Naive thymus-derived CD4-positive, alpha-beta T cell (primary cell): Measurements from ENCODE around the gene TP53BP2. TPM values are rescaled to one million over a fixed set of nuclear protein-coding genes. Genes with fewer than 3 reads are reported as not detected.

ENCODE experiments used
- ATAC-seq: fragments of 150-1000 bp; cut with Tn5 transposase; 2 replicates; pipeline ENCODE4 v1.10.0; 2021; ENCODE audit warnings: mild to moderate bottlenecking, moderate library complexity
- CTCF ChIA-PET: fragments of 350-600 bp; sonication (Branson Sonifier 250); formaldehyde crosslinking; loops from one replicate; lab custom pipeline; 2021; ENCODE audit warnings: antibody characterized with exemption; lab: Charles Lee
- POLR2A ChIA-PET: fragments of 350-600 bp; sonication (Branson Sonifier 250); formaldehyde crosslinking; loops from one replicate; lab custom pipeline; 2021; ENCODE audit warnings: antibody characterized with exemption, inconsistent platforms; lab: Charles Lee
- DNase-seq, 9 donors: peaks; one replicate each; pipeline versions ENCODE4 v3.0.0 to v3.0.0-alpha.2; 2020 to 2022; ENCODE audit warnings: mixed read lengths in 1 of 9
- H3K27ac ChIP-seq: one replicate; pipeline ENCODE4 v1.7.0; 2013; ENCODE audit warnings: mild to moderate bottlenecking, low read depth, low read length, moderate library complexity
- H3K27me3 ChIP-seq, 2 donors: one replicate each; pipeline ENCODE4 v1.7.0; 2013; ENCODE audit warnings: low read length in 2 of 2, mild to moderate bottlenecking in 2 of 2, moderate library complexity in 2 of 2; ENCODE audit not compliant: control insufficient read depth in 2 of 2, insufficient read depth in 2 of 2
- H3K36me3 ChIP-seq, 3 experiments: 1 replicate in 2 of 3; 2 replicates in 1 of 3; pipeline ENCODE4 v1.7.0; 2013; ENCODE audit warnings: low read length in 3 of 3, mild to moderate bottlenecking in 3 of 3, moderate library complexity in 1 of 3; ENCODE audit not compliant: insufficient read depth in 3 of 3, control insufficient read depth in 2 of 3
- H3K4me1 ChIP-seq, 2 donors: one replicate each; pipeline ENCODE4 v1.7.0; 2013; ENCODE audit warnings: low read length in 2 of 2, mild to moderate bottlenecking in 2 of 2, moderate library complexity in 1 of 2; ENCODE audit not compliant: control insufficient read depth in 2 of 2, insufficient read depth in 2 of 2
- H3K4me3 ChIP-seq: 2 replicates; pipeline ENCODE4 v1.7.0; 2013; ENCODE audit warnings: mild to moderate bottlenecking, low read length
- H3K9me3 ChIP-seq, 3 experiments: 1 replicate in 2 of 3; 2 replicates in 1 of 3; pipeline ENCODE4 v1.7.0; 2013; ENCODE audit warnings: low read length in 3 of 3; ENCODE audit not compliant: control insufficient read depth in 2 of 3
- H3K27ac Mint-ChIP-seq, 9 donors: one replicate each; pipeline ENCODE4 v1.8.0; 2020 to 2022; ENCODE audit warnings: mixed read lengths in 9 of 9, mild to moderate bottlenecking in 8 of 9, moderate library complexity in 5 of 9, inconsistent platforms in 2 of 9
- H3K27me3 Mint-ChIP-seq, 5 donors: one replicate each; pipeline ENCODE4 v1.8.0; 2021 to 2022; ENCODE audit warnings: mixed read lengths in 5 of 5, mild to moderate bottlenecking in 1 of 5
- H3K36me3 Mint-ChIP-seq, 5 donors: one replicate each; pipeline ENCODE4 v1.8.0; 2020 to 2022; ENCODE audit warnings: mixed read lengths in 5 of 5, mild to moderate bottlenecking in 3 of 5, inconsistent platforms in 1 of 5
- H3K4me1 Mint-ChIP-seq, 7 donors: one replicate each; pipeline ENCODE4 v1.8.0; 2020 to 2022; ENCODE audit warnings: mixed read lengths in 7 of 7, mild to moderate bottlenecking in 3 of 7, inconsistent platforms in 1 of 7
- H3K4me3 Mint-ChIP-seq, 10 donors: one replicate each; pipeline ENCODE4 v1.8.0; 2020 to 2022; ENCODE audit warnings: mild to moderate bottlenecking in 10 of 10, mixed read lengths in 10 of 10, moderate library complexity in 6 of 10, inconsistent platforms in 2 of 10
- H3K9me3 Mint-ChIP-seq, 11 donors: one replicate each; pipeline ENCODE4 v1.8.0; 2020 to 2022; ENCODE audit warnings: mixed read lengths in 11 of 11, mild to moderate bottlenecking in 4 of 11, inconsistent platforms in 1 of 11, moderate library complexity in 1 of 11
- intact Hi-C, 2 donors: fragments of 100-400 bp; cut with micrococcal nuclease; formaldehyde crosslinking; loops; one replicate each; pipeline ENCODE4 v1.15.1; 2023
- polyA plus RNA-seq, 2 donors: library from polyadenylated mRNA; unstranded; fragments of 300-500 nt; fragmentation: Illumina TruSeq; gene quantifications; one replicate each; pipeline ENCODE4 v1.2.3, GENCODE V29; 2021
- total RNA-seq, 6 experiments: library from RNA in 5 of 6; stranded (reverse) in 5 of 6; gene quantifications; 1 replicate in 5 of 6; 2 replicates in 1 of 6; pipeline ENCODE4 v1.2.3 and lab custom pipeline; 2021 to 2026

TP53BP2 gene
- total and polyA plus RNA-seq, 7 experiments from 2014 or later = 8.4 to 120 (median 44.2) TPM

DNA sequence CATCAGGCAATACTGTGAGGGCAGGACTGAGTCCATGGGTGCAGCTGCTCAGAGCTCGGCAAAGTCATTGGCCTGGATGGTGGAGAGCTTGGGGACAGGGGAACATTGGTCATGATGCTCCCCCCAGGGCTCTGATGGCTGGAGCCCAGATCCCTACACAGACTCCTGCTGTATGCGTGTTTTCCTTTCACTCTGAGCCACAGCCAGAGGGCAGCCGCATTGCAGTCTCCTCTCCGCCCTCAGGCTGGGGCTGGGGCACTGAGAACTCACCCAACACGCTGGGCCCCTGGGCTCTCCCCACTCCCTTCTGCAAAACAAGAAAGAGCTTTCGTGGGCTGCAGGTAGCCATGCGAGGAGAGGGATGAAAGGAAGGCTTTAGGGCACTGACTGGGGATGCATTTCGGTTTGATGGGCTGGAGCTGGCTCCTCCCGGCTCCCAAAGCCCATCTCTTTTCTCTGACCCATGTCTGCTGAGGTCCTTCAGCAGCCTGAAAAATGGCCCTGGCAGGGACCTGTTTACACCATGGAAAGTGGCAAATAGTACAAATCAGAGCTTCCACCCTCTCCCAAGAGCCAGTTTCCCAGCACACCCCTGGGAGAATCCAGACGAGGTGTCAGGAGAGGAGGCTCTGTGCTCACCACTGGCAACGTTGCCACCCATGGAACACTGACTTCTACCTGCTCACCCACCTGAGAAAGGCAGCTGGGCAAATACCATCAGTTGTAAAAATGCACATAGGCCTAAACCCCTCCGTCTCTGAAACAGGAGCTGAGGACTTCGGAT lies 89.6 kb downstream of the TP53BP2 start:
- H3K27ac Mint-ChIP-seq = peak overlapping the region in 1 of 9 donors; percentile 51
- intact Hi-C loops = no loop called here
- Histone ChIP-seq H3K27me3 (no peaks in the 10 kb centered on the region), H3K9me3 (no peaks in the 10 kb centered on the region), H3K36me3 (peaks cover 31 to 93% (median 41%) of the 10 kb centered on the region in 3 experiments), H3K4me3 (no peak overlapping the region), H3K4me1 (no peaks in the 10 kb centered on the region), H3K27ac (no peak overlapping the region)
- peaks cover 0 to 5% (median 0%) of the 10 kb centered on the region in 7 donors for H3K4me1 Mint-ChIP-seq
- ChIA-PET POLR2A (interaction anchor here (0.7 kb wide), 1 partner anchor 44 kb away, joined by 4 read pairs; no protein-coding TSS in a partner anchor), CTCF (interaction anchor here (0.7 to 1.1 kb wide), 2 partner anchors 51 to 57 kb away, joined by 3 to 6 read pairs; no protein-coding TSS in a partner anchor)
- H3K4me3 Mint-ChIP-seq = no peak overlapping the region
- DNase-seq (no peak), ATAC-seq (no peak)
- H3K36me3 Mint-ChIP-seq = peaks cover 8 to 74% (median 25%) of the 10 kb centered on the region in 5 donors
- H3K27me3 Mint-ChIP-seq = no peaks in the 10 kb centered on the region
- H3K9me3 Mint-ChIP-seq = no peaks in the 10 kb centered on the region

DNA sequence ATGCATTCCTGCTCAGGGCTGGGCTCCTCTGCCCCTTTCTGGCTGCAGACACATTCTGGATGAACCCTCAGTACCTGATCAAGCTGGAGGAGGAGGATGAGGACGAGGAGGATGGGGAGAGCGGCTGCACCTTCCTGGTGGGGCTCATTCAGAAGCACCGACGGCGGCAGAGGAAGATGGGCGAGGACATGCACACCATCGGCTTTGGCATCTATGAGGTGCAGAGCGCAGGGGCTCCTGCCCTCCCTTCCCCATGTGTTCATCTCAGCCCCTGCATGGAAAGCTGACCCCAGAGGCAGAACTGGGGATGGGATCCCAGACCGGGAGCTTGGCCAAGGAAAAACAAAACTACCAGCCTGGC lies 90.3 kb downstream of the TP53BP2 start:
- intact Hi-C loops = no loop called here
- ATAC-seq = no peak
- Histone ChIP-seq H3K27me3 (no peaks in the 10 kb centered on the region), H3K36me3 (peaks cover 38 to 93% (median 44%) of the 10 kb centered on the region in 3 experiments), H3K4me3 (no peak overlapping the region), H3K9me3 (no peaks in the 10 kb centered on the region), H3K27ac (no peak overlapping the region), H3K4me1 (no peaks in the 10 kb centered on the region)
- peaks cover 0 to 5% (median 0%) of the 10 kb centered on the region in 7 donors for H3K4me1 Mint-ChIP-seq
- H3K9me3 Mint-ChIP-seq = no peaks in the 10 kb centered on the region
- no peak for DNase-seq
- peaks cover 9 to 72% (median 27%) of the 10 kb centered on the region in 5 donors for H3K36me3 Mint-ChIP-seq
- no peak overlapping the region for H3K4me3 Mint-ChIP-seq
- ChIA-PET POLR2A (no interaction called here), CTCF (interaction anchor here (1.1 kb wide), 1 partner anchor 56 kb away, joined by 6 read pairs; no protein-coding TSS in a partner anchor)
- no peak overlapping the region for H3K27ac Mint-ChIP-seq
- no peaks in the 10 kb centered on the region for H3K27me3 Mint-ChIP-seq

DNA sequence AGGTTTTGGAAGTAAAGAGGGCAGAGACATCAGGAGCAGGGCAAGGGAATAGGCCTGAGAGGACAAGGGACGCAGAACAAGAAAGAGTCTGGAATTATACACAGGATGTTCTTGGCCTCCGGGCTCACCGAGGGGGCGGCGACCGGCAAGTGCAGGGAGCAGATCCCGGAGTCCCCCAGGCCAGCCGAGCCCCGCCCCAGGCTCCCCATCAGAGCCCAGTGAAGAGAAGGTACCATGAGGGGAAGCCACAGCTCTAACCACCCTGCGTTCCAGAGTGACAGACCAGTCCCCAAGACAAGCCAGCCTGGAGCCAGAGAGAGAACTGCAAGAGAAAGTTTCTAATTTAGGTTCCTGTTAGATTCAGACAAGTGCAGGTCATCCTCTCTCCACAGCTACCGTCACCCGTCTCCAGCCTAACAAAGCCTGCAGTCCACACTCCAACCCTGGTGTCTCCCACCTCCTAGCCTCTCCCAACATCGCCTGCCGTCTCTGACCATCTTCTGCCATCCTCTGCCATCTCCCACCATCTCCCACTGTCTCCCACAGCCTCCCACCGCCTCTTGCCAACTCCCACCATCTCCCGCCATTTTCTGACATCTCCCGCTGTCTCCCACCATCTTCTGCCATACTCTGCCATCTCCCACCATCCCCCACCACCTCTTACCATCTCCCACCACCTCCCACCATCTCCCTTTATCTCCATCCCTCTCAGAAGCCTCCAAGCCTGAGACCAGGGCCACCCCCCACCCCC lies 90.9 kb downstream of the TP53BP2 start:
- Mint-ChIP-seq H3K4me3 (no peak overlapping the region), H3K4me1 (peaks cover 0 to 5% (median 0%) of the 10 kb centered on the region in 7 donors), H3K9me3 (no peaks in the 10 kb centered on the region), H3K27ac (peak overlapping the region in 1 of 9 donors; percentile 14), H3K27me3 (no peaks in the 10 kb centered on the region), H3K36me3 (peaks cover 15 to 72% (median 29%) of the 10 kb centered on the region in 5 donors)
- H3K27me3 ChIP-seq = no peaks in the 10 kb centered on the region
- H3K4me3 ChIP-seq = no peak overlapping the region
- H3K9me3 ChIP-seq = no peaks in the 10 kb centered on the region
- no peak for DNase-seq
- intact Hi-C loops = no loop called here
- ChIA-PET CTCF (no interaction called here), POLR2A (no interaction called here)
- no peaks in the 10 kb centered on the region for H3K4me1 ChIP-seq
- no peak overlapping the region for H3K27ac ChIP-seq
- ATAC-seq = no peak
- H3K36me3 ChIP-seq = peaks cover 34 to 88% (median 42%) of the 10 kb centered on the region in 3 experiments

DNA sequence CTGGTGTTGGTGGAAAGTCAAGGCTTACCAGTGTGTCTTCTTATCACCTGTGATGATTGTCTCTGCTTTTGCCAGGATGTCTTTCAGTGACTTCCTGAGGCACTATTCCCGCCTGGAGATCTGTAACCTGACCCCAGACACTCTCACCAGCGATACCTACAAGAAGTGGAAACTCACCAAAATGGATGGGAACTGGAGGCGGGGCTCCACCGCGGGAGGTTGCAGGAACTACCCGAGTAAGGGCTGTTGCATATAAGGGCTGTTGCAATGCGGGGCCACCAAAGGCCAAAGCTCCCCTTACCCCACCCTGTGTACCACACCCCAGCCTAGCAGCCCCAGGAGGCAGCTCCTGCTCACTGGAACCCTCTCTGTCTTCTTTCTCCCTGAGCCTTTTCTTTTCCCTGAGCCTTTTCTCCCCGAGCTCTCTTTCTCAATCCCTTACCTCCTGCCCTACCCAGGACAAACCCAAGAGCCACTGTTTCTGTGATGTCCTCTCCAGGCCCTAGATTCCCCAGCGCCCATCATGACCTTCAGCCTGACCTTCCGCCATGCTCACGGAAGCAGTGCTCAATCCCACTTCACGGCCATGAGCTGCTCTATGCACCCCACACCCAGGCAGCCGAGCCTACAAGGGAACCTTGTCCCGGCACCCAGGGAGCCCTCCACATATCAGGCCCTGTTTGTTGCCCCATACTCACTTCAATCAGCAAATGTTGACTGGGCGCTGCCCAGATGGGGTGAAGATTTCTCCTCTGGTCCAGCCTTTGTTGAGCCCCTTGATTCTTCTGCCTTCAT lies 92.8 kb downstream of the TP53BP2 start:
- H3K27me3 ChIP-seq = no peaks in the 10 kb centered on the region
- Mint-ChIP-seq H3K27me3 (no peaks in the 10 kb centered on the region), H3K4me3 (no peak overlapping the region), H3K9me3 (no peaks in the 10 kb centered on the region), H3K36me3 (peaks cover 15 to 59% (median 27%) of the 10 kb centered on the region in 5 donors), H3K27ac (peak overlapping the region in 2 of 9 donors; percentile 9 to 59), H3K4me1 (peaks cover 0 to 13% (median 5%) of the 10 kb centered on the region in 7 donors)
- ChIA-PET CTCF (interaction anchor here (1.5 to 4.9 kb wide), 3 partner anchors 35 to 54 kb away, joined by 4 to 38 read pairs (median 8); partner anchors contain the start of gene CAPN2), POLR2A (no interaction called here)
- H3K4me1 ChIP-seq = peaks cover 7 to 10% of the 10 kb centered on the region in 2 donors
- no peaks in the 10 kb centered on the region for H3K9me3 ChIP-seq
- peaks cover 33 to 73% (median 41%) of the 10 kb centered on the region in 3 experiments for H3K36me3 ChIP-seq
- no peak overlapping the region for H3K27ac ChIP-seq
- ATAC-seq = no peak
- no peak overlapping the region for H3K4me3 ChIP-seq
- intact Hi-C loops = no loop called here
- no peak for DNase-seq

DNA sequence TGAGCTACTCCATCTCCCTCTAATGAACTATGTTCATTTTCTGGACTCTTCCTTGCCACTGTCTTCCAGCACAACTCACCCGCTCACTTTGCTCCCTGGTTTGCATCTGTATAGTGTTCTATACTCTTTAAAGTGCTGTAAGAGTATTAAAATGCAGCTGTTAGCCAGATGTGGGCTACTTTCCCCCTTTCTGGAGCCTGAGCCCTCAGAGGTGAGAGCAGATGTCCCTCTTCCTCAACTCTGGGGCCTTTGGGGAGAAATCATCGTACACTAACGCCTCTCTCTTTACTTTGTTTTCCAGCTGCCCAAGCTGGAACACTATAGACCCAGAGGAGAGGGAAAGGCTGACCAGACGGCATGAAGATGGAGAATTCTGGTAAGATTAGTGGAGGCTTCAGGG lies 94.1 kb downstream of the TP53BP2 start:
- POLR2A ChIA-PET = interaction anchor here (1.4 kb wide), 1 partner anchor 35 kb away, joined by 3 read pairs; no protein-coding TSS in a partner anchor
- Histone ChIP-seq H3K9me3 (no peaks in the 10 kb centered on the region), H3K36me3 (peaks cover 33 to 70% (median 41%) of the 10 kb centered on the region in 3 experiments), H3K4me1 (peaks cover 7 to 10% of the 10 kb centered on the region in 2 donors), H3K4me3 (no peak overlapping the region), H3K27ac (no peak overlapping the region), H3K27me3 (no peaks in the 10 kb centered on the region)
- ATAC-seq = no peak
- peaks cover 15 to 56% (median 22%) of the 10 kb centered on the region in 5 donors for H3K36me3 Mint-ChIP-seq
- CTCF ChIA-PET = interaction anchor here (1.5 to 4.9 kb wide), 5 partner anchors 34 to 55 kb away, joined by 4 to 38 read pairs (median 7); partner anchors contain the start of gene CAPN2
- peak overlapping the region in 1 of 9 donors; percentile 19 for H3K27ac Mint-ChIP-seq
- intact Hi-C loops = no loop called here
- H3K4me3 Mint-ChIP-seq = peak overlapping the region in 1 of 10 donors; percentile 24
- no peaks in the 10 kb centered on the region for H3K27me3 Mint-ChIP-seq
- no peak for DNase-seq
- peaks cover 0 to 22% (median 8%) of the 10 kb centered on the region in 7 donors for H3K4me1 Mint-ChIP-seq
- no peaks in the 10 kb centered on the region for H3K9me3 Mint-ChIP-seq
